ENCODE measurements around the gene UVRAG.

Gene UVRAG

GRCh38 chr11:76158394-76159302 is 343.6 kb downstream of the UVRAG start:
- DNase-seq (ENCODE audit: low read depth in 1 of 2, low spot score in 1 of 2): no peak

- DNase-seq (ENCODE audit: low read depth in 1 of 2, low spot score in 1 of 2): no peak
Observed at GRCh38 chr11:76159303-76159937, 344.4 kb downstream of the UVRAG start.

GRCh38 chr11:76159983-76160661 is 345.1 kb downstream of the UVRAG start:
- no peak for DNase-seq (ENCODE audit: low read depth in 1 of 2, low spot score in 1 of 2)

- DNase-seq (ENCODE audit: low read depth in 1 of 2, low spot score in 1 of 2): no peak
Observed at GRCh38 chr11:76160856-76161255, 345.8 kb downstream of the UVRAG start.

- DNase-seq (ENCODE audit: low read depth in 1 of 2, low spot score in 1 of 2): no peak
Observed at GRCh38 chr11:76161261-76161961, 346.4 kb downstream of the UVRAG start.

GRCh38 chr11:76162336-76163288 is 347.6 kb downstream of the UVRAG start:
- no peak for DNase-seq (ENCODE audit: low read depth in 1 of 2, low spot score in 1 of 2)

GRCh38 chr11:76163289-76163880 is 348.4 kb downstream of the UVRAG start:
- no peak for DNase-seq (ENCODE audit: low read depth in 1 of 2, low spot score in 1 of 2)

- DNase-seq (ENCODE audit: low read depth in 1 of 2, low spot score in 1 of 2): no peak
Observed at GRCh38 chr11:76164081-76164480, 349.1 kb downstream of the UVRAG start.

- DNase-seq (ENCODE audit: low read depth in 1 of 2, low spot score in 1 of 2): no peak
Observed at GRCh38 chr11:76164861-76165751, 350.1 kb downstream of the UVRAG start.

- no peak for DNase-seq (ENCODE audit: low read depth in 1 of 2, low spot score in 1 of 2)
Observed at GRCh38 chr11:76166314-76166713, 351.3 kb downstream of the UVRAG start.

GRCh38 chr11:76167590-76167989 is 352.6 kb downstream of the UVRAG start:
- DNase-seq (ENCODE audit: low read depth in 1 of 2, low spot score in 1 of 2): no peak

- DNase-seq (ENCODE audit: low read depth in 1 of 2, low spot score in 1 of 2): no peak
Observed at GRCh38 chr11:76169473-76169896, 354.5 kb downstream of the UVRAG start.

GRCh38 chr11:76170468-76170867 is 355.5 kb downstream of the UVRAG start:
- no peak for DNase-seq (ENCODE audit: low read depth in 1 of 2, low spot score in 1 of 2)

- no peak for DNase-seq (ENCODE audit: low read depth in 1 of 2, low spot score in 1 of 2)
Observed at GRCh38 chr11:76172583-76172982, 357.6 kb downstream of the UVRAG start.

- DNase-seq (ENCODE audit: low read depth in 1 of 2, low spot score in 1 of 2): no peak
Observed at GRCh38 chr11:76173663-76174062, 358.7 kb downstream of the UVRAG start.

- no peak for DNase-seq (ENCODE audit: low read depth in 1 of 2, low spot score in 1 of 2)
Observed at GRCh38 chr11:76174330-76174729, 359.3 kb downstream of the UVRAG start.

- DNase-seq (ENCODE audit: low read depth in 1 of 2, low spot score in 1 of 2): no peak
Observed at GRCh38 chr11:76175783-76176182, 360.8 kb downstream of the UVRAG start.

- DNase-seq (ENCODE audit: low read depth in 1 of 2, low spot score in 1 of 2): no peak
Observed at GRCh38 chr11:76176463-76176862, 361.5 kb downstream of the UVRAG start.

GRCh38 chr11:76177250-76177686 is 362.3 kb downstream of the UVRAG start:
- no peak for DNase-seq (ENCODE audit: low read depth in 1 of 2, low spot score in 1 of 2)
